K562 (cell line): ENCODE data around the gene SLC20A1. TPM values are rescaled to one million over a fixed set of nuclear protein-coding genes. Genes with fewer than 3 reads are reported as not detected.
A peak's percentile ranks its signal among the peaks of the same experiment; 100 is the strongest.

Source experiments
- BDP1 ChIP-seq: IDR thresholded peaks from 3 replicates; pipeline ENCODE4 v1.6.1; 2011; ENCODE audit not compliant: insufficient read length, insufficient read depth
- BRF2 ChIP-seq: IDR thresholded peaks from 3 replicates; pipeline ENCODE4 v1.6.1; 2011; ENCODE audit warnings: borderline replicate concordance, mild to moderate bottlenecking; ENCODE audit not compliant: insufficient read length, insufficient read depth
- ELF2 ChIP-seq: fragments of 250-450 bp; sonication (Bioruptor Pico); IDR thresholded peaks from 2 replicates; pipeline ENCODE4 v1.5.0; 2021; ENCODE audit warnings: mild to moderate bottlenecking
- ELK3 ChIP-seq: fragments of 450-650 bp; formaldehyde crosslinking; IDR thresholded peaks from 2 replicates; pipeline ENCODE4 v1.4.0; 2020; ENCODE audit warnings: mild to moderate bottlenecking
- ESRRB ChIP-seq: fragments of 250-450 bp; sonication (Bioruptor Pico); IDR thresholded peaks from 2 replicates; pipeline ENCODE4 v1.5.0; 2020; ENCODE audit warnings: mild to moderate bottlenecking, moderate library complexity, borderline replicate concordance
- ETV6 ChIP-seq, 3 experiments: fragments of 150-350 bp in 1 of 3; sonication (generic) in 1 of 3; formaldehyde crosslinking in 1 of 3; IDR thresholded peaks; 2 replicates each; pipeline versions ENCODE4 v1.6.1 to v1.8.0; 2014 to 2022; ENCODE audit warnings: borderline replicate concordance in 2 of 3, low read depth in 2 of 3, antibody characterized with exemption in 1 of 3, low read length in 1 of 3, mild to moderate bottlenecking in 1 of 3, missing genetic modification reagents in 1 of 3
- EZH2 ChIP-seq: IDR thresholded peaks from 2 replicates; pipeline ENCODE4 v1.6.1; 2012; ENCODE audit warnings: low read depth, mild to moderate bottlenecking, inconsistent platforms, low read length, borderline replicate concordance
- FOSL1 ChIP-seq: fragments of 200-800 bp; sonication (Bioruptor generic); conservative IDR thresholded peaks from 2 replicates; pipeline ENCODE4 v1.6.1; 2016; ENCODE audit warnings: missing genetic modification characterization, missing compliant biosample characterization
- GABPA ChIP-seq: fragments of 200-800 bp; sonication (Bioruptor generic); conservative IDR thresholded peaks from 2 replicates; pipeline ENCODE4 v1.6.1; 2016; ENCODE audit warnings: low read depth, missing genetic modification characterization, missing compliant biosample characterization
- HNRNPL ChIP-seq: fragments of 200-400 bp; formaldehyde crosslinking; IDR thresholded peaks from 2 replicates; pipeline ENCODE4 v1.6.1; 2017; ENCODE audit warnings: low read depth, mild to moderate bottlenecking, low read length
- ID3 ChIP-seq, 2 experiments: fragments of 250-450 bp in 1 of 2; fragments of 450-650 bp in 1 of 2; sonication (Bioruptor Pico) in 1 of 2; IDR thresholded peaks; 2 replicates each; pipeline versions ENCODE4 v1.6.1 to v1.8.0; 2016 to 2021; ENCODE audit warnings: mild to moderate bottlenecking in 2 of 2, moderate library complexity in 2 of 2, missing compliant biosample characterization in 1 of 2, missing genetic modification characterization in 1 of 2
- MLLT1 ChIP-seq, 2 experiments: fragments of 450-650 bp; IDR thresholded peaks; 2 replicates each; pipeline ENCODE4 v1.6.1; 2016
- NUFIP1 ChIP-seq: fragments of 450-650 bp; IDR thresholded peaks from 2 replicates; pipeline ENCODE4 v1.6.1; 2018; ENCODE audit not compliant: partially characterized antibody
- POU5F1 ChIP-seq: fragments of 150-350 bp; IDR thresholded peaks from 2 replicates; pipeline ENCODE4 v1.6.1; 2014; ENCODE audit warnings: borderline replicate concordance, low read length, low read depth, mild to moderate bottlenecking; ENCODE audit not compliant: partially characterized antibody
- RNF219 ChIP-seq: fragments of 250-450 bp; sonication (Bioruptor Pico); IDR thresholded peaks from 2 replicates; pipeline ENCODE4 v1.5.0; 2022; ENCODE audit warnings: mild to moderate bottlenecking
- SMARCA4 ChIP-seq: fragments of 450-650 bp; IDR thresholded peaks from 2 replicates; pipeline ENCODE4 v1.6.1; 2016
- ZNF134 ChIP-seq: fragments of 250-450 bp; sonication (Bioruptor Pico); conservative IDR thresholded peaks from 2 replicates; pipeline ENCODE4 v1.4.0; 2020
- ZNF197 ChIP-seq: fragments of 200-800 bp; sonication (Bioruptor generic); IDR thresholded peaks from 2 replicates; pipeline ENCODE4 v1.6.1; 2016; ENCODE audit warnings: low read depth, missing genetic modification characterization, missing compliant biosample characterization
- ZNF586 ChIP-seq: fragments of 450-650 bp; formaldehyde crosslinking; conservative IDR thresholded peaks from 2 replicates; pipeline ENCODE4 v1.4.0; 2020; ENCODE audit warnings: mild to moderate bottlenecking, moderate library complexity
- ZNF75A ChIP-seq: fragments of 450-650 bp; formaldehyde crosslinking; IDR thresholded peaks from 2 replicates; pipeline ENCODE4 v1.4.0; 2020; ENCODE audit warnings: mild to moderate bottlenecking
- polyA plus RNA-seq, 8 experiments: library from polyadenylated mRNA; depleted of rRNA in 4 of 8; stranded (reverse) in 5 of 8; unstranded in 3 of 8; fragments of >200 nt; fragmentation: Nextera tagmentation in 2 of 8; fragmentation: Illumina TruSeq in 1 of 8; extraction: Ambion mirVana in 2 of 8; extraction: Trizol in 1 of 8; gene quantifications; 2 replicates each; pipeline versions ENCODE4 v1.2.1 to v1.2.3, GENCODE V29; 2011 to 2014; ENCODE audit warnings: inconsistent platforms in 1 of 8, missing spikeins in 1 of 8
- total RNA-seq, 7 experiments: library from RNA; depleted of rRNA in 6 of 7; stranded (reverse); fragments of >200 nt in 6 of 7; fragmentation: Illumina TruSeq in 2 of 7; extraction: Trizol in 2 of 7; gene quantifications; 2 replicates each; pipeline versions ENCODE4 v1.2.1 to v1.2.3, GENCODE V29; 2011 to 2021; ENCODE audit warnings: low replicate concordance in 1 of 7

Gene SLC20A1
- total and polyA plus RNA-seq, 9 of the 15 experiments (the other 6 are each of a cell fraction or from before 2014, with no cell fraction given), result 53.8 to 150 (median 74.7) TPM

- TF ChIP-seq MLLT1 (IDR thresholded peaks at IDR 0.05) (peak; percentile 67 to 99; a peak in 3 of 4 replicates), SMARCA4 (peak; percentile 100), HNRNPL (no peak), FOSL1 (tag) (peak; percentile 95), ELK3 (no peak), ELF2 (CRISPR knock-in tag) (no peak), RNF219 (CRISPR knock-in tag) (no peak), POU5F1 (no peak), ZNF134 (peak; percentile 58; the same call in 1 of the 2 replicates), ZNF586 (CRISPR knock-in tag) (no peak), NUFIP1 (no peak), ESRRB (CRISPR knock-in tag) (no peak), ZNF75A (CRISPR knock-in tag) (0 out of 2 replicates have a peak, but pooled peaks have one; percentile 44), BDP1 (no peak), EZH2 (no peak), BRF2 (no peak), GABPA (tag) (peak; percentile 62), ZNF197 (CRISPR knock-in tag) (peak; percentile 83), ETV6 (IDR thresholded peaks at IDR 0.05; ENCODE audit: borderline replicate concordance in 1 of 2, low read depth in 2 of 2, low read length in 1 of 2) (peak in 1 of 2 experiments; percentile 59; a peak in 1 of 4 replicates), ETV6 (CRISPR knock-in tag; IDR thresholded peaks at IDR 0.05; ENCODE audit: borderline replicate concordance) (no peak), ID3 (CRISPR knock-in tag; IDR thresholded peaks at IDR 0.05) (no peak), ID3 (tag; IDR thresholded peaks at IDR 0.05) (peak; percentile 89; the same call in 1 of the 2 replicates)
Observed at GRCh38 chr2:112706170-112706664, 60.5 kb downstream of the SLC20A1 start (continued).
